WTC11 (cell line): ENCODE results near the gene STUM. TPM values are rescaled to one million over a fixed set of nuclear protein-coding genes. Genes with fewer than 3 reads are reported as not detected.

Source experiments
- ATAC-seq: fragments of 200-7000 bp; cut with Tn5 transposase; 2 replicates; pipeline ENCODE4 v1.10.0; 2021; ENCODE audit warnings: mild to moderate bottlenecking, moderate library complexity
- CTCF ChIA-PET: fragments of 300-600 bp; sonication (Branson Sonifier 250); formaldehyde crosslinking; loops from one replicate; lab custom pipeline; 2021; ENCODE audit warnings: antibody characterized with exemption; lab: Charles Lee
- POLR2A ChIA-PET: fragments of 350-600 bp; sonication (Branson Sonifier 250); formaldehyde crosslinking; loops from one replicate; lab custom pipeline; 2021; ENCODE audit warnings: antibody characterized with exemption; lab: Charles Lee
- DNase-seq: peaks from one replicate; pipeline ENCODE4 v3.0.0; 2021; ENCODE audit warnings: low spot score
- H3K27ac Mint-ChIP-seq: 2 replicates; pipeline ENCODE4 v1.8.0; 2021; ENCODE audit warnings: mixed read lengths
- H3K27me3 Mint-ChIP-seq: 2 replicates; pipeline ENCODE4 v1.8.0; 2021; ENCODE audit warnings: low read depth, mild to moderate bottlenecking, moderate library complexity, mixed read lengths
- H3K36me3 Mint-ChIP-seq: 2 replicates; pipeline ENCODE4 v1.8.0; 2021; ENCODE audit warnings: mixed read lengths
- H3K4me1 Mint-ChIP-seq: 2 replicates; pipeline ENCODE4 v1.8.0; 2022; ENCODE audit warnings: mixed read lengths
- H3K4me3 Mint-ChIP-seq: 2 replicates; pipeline ENCODE4 v1.8.0; 2021; ENCODE audit warnings: mild to moderate bottlenecking, moderate library complexity, mixed read lengths
- H3K9me3 Mint-ChIP-seq: 2 replicates; pipeline ENCODE4 v1.8.0; 2021; ENCODE audit warnings: mixed read lengths
- FOXJ3 ChIP-seq: sonication (generic); formaldehyde crosslinking; IDR thresholded peaks from 2 replicates; pipeline ENCODE4 v1.9.0; 2021; ENCODE audit warnings: missing genetic modification reagents, mild to moderate bottlenecking, borderline replicate concordance
- GABPB1 ChIP-seq: sonication (generic); formaldehyde crosslinking; IDR thresholded peaks from 2 replicates; pipeline ENCODE4 v1.8.1; 2023; ENCODE audit warnings: mild to moderate bottlenecking, missing genetic modification reagents
- HMGA2 ChIP-seq: fragments of 250-450 bp; sonication (Bioruptor Pico); IDR thresholded peaks from 2 replicates; pipeline ENCODE4 v1.4.0; 2021; ENCODE audit warnings: mild to moderate bottlenecking, moderate library complexity
- MLX ChIP-seq: sonication (generic); formaldehyde crosslinking; IDR thresholded peaks from 2 replicates; pipeline ENCODE4 v1.8.1; 2023; ENCODE audit warnings: mild to moderate bottlenecking, missing genetic modification reagents, moderate library complexity
- PRDM15 ChIP-seq: sonication (generic); formaldehyde crosslinking; IDR thresholded peaks from 2 replicates; pipeline ENCODE4 v1.8.0; 2022; ENCODE audit warnings: missing genetic modification reagents
- PREB ChIP-seq: sonication (generic); formaldehyde crosslinking; IDR thresholded peaks from 2 replicates; pipeline ENCODE4 v1.8.1; 2022; ENCODE audit warnings: mild to moderate bottlenecking, missing genetic modification reagents, moderate library complexity, borderline replicate concordance
- SOX15 ChIP-seq: fragments of 250-450 bp; sonication (Bioruptor Pico); IDR thresholded peaks from 2 replicates; pipeline ENCODE4 v1.9.0; 2021; ENCODE audit warnings: mild to moderate bottlenecking
- TCF7 ChIP-seq: sonication (generic); formaldehyde crosslinking; IDR thresholded peaks from 2 replicates; pipeline ENCODE4 v1.8.0; 2022; ENCODE audit warnings: mild to moderate bottlenecking, low read depth, missing genetic modification reagents, moderate library complexity
- ZNF138 ChIP-seq: sonication (generic); formaldehyde crosslinking; conservative IDR thresholded peaks from 2 replicates; pipeline ENCODE4 v1.8.1; 2022; ENCODE audit warnings: mild to moderate bottlenecking, moderate library complexity, missing genetic modification reagents
- ZNF425 ChIP-seq: fragments of 250-450 bp; sonication (Bioruptor Pico); conservative IDR thresholded peaks from 2 replicates; pipeline ENCODE4 v1.9.0; 2021; ENCODE audit warnings: mild to moderate bottlenecking
- total RNA-seq: library from RNA; stranded (reverse); gene quantifications from 3 replicates; pipeline ENCODE4 v1.2.3, GENCODE V29; 2021
- TF ChIP-seq, protein P1 (sequence below): sonication (generic); formaldehyde crosslinking; IDR thresholded peaks from 2 replicates; pipeline ENCODE4 v1.8.1; 2022; ENCODE audit warnings: low read depth, mild to moderate bottlenecking, moderate library complexity, missing genetic modification reagents, borderline replicate concordance
- TF ChIP-seq, protein P2 (sequence below): sonication (generic); formaldehyde crosslinking; conservative IDR thresholded peaks from 2 replicates; pipeline ENCODE4 v1.8.1; 2022; ENCODE audit warnings: mild to moderate bottlenecking, missing genetic modification reagents

Gene STUM
- total RNA-seq, 1 experiment from 2014 or later = 2.5 TPM

- H3K9me3 Mint-ChIP-seq = no peaks in the 10 kb centered on the region
- H3K4me1 Mint-ChIP-seq = peaks cover 4% of the 10 kb centered on the region
- ChIA-PET CTCF (interaction anchor here (0.7 to 2.3 kb wide), 6 partner anchors 15 to 134 kb away, joined by 3 to 8 read pairs (median 3); partner anchors contain the start of gene PARP1), POLR2A (no interaction called here)
- H3K36me3 Mint-ChIP-seq = no peaks in the 10 kb centered on the region
- DNase-seq (no peak), ATAC-seq (no peak)
- TF ChIP-seq FOXJ3 (CRISPR knock-in tag) = no peak
- TF ChIP-seq MLX (CRISPR knock-in tag) = no peak
- TF ChIP-seq, protein P1, sequence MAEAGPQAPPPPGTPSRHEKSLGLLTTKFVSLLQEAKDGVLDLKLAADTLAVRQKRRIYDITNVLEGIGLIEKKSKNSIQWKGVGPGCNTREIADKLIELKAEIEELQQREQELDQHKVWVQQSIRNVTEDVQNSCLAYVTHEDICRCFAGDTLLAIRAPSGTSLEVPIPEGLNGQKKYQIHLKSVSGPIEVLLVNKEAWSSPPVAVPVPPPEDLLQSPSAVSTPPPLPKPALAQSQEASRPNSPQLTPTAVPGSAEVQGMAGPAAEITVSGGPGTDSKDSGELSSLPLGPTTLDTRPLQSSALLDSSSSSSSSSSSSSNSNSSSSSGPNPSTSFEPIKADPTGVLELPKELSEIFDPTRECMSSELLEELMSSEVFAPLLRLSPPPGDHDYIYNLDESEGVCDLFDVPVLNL (CRISPR knock-in tag) = no peak
- TF ChIP-seq ZNF138 (CRISPR knock-in tag) = no peak
- TF ChIP-seq PREB = no peak
- no peak for TF ChIP-seq HMGA2 (CRISPR knock-in tag)
- TF ChIP-seq SOX15 (CRISPR knock-in tag) = no peak
- TF ChIP-seq PRDM15 = no peak
- no peak for TF ChIP-seq TCF7 (CRISPR knock-in tag)
- TF ChIP-seq ZNF425 (CRISPR knock-in tag) = no peak
- peaks cover 28% of the 10 kb centered on the region for H3K27me3 Mint-ChIP-seq
- H3K27ac Mint-ChIP-seq = no peak overlapping the region
- no peak overlapping the region for H3K4me3 Mint-ChIP-seq
Observed at GRCh38 chr1:226541631-226542622, 6.6 kb upstream of the STUM start.

DNA sequence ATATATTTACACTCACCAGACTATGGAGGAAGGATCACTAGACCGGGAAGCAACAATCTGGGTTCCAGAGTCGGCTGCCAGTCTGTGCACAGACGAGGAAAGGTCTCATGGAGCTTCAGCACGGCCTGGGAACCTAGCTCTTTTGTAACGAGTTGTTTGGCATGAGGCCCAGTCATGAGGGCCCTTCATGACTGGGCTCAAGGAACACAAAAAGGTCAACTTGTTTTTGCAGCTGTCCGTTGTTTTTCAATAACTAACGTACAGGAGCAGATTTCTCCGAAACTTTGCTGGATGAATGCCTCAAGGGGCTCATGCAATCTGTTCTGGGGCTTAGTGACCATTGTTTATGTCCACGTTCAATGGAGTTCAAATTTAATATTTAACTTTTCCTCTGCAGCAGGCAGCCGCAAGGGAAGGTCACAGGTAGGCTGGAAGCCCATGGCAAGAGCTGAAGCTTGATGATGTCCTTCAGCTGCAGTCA is 5.9 kb upstream of the STUM start:
- no peak overlapping the region for H3K4me3 Mint-ChIP-seq
- H3K27ac Mint-ChIP-seq = no peak overlapping the region
- TF ChIP-seq GABPB1 (CRISPR knock-in tag) = peak; percentile 45; the same call in 1 of the 2 replicates
- TF ChIP-seq, protein P2, sequence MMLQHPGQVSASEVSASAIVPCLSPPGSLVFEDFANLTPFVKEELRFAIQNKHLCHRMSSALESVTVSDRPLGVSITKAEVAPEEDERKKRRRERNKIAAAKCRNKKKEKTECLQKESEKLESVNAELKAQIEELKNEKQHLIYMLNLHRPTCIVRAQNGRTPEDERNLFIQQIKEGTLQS = no peak
- TF ChIP-seq, all 79 proteins: peak for 1
- ATAC-seq = no peak
- H3K4me1 Mint-ChIP-seq = peaks cover 4% of the 10 kb centered on the region
- H3K9me3 Mint-ChIP-seq = no peaks in the 10 kb centered on the region
- DNase-seq = no peak
- ChIA-PET CTCF (interaction anchor here (0.7 to 2.3 kb wide), 4 partner anchors 23 to 135 kb away, joined by 3 to 8 read pairs (median 6); partner anchors contain the start of gene PARP1), POLR2A (no interaction called here)
- peaks cover 35% of the 10 kb centered on the region for H3K27me3 Mint-ChIP-seq
- no peaks in the 10 kb centered on the region for H3K36me3 Mint-ChIP-seq
